GM15510 (cell line): ENCODE results near the gene PCED1A.

ENCODE experiments used
- POLR2A ChIP-seq: IDR thresholded peaks from 3 replicates; pipeline ENCODE4 v1.6.1; 2011; ENCODE audit warnings: borderline replicate concordance; ENCODE audit not compliant: insufficient read length; ENCODE audit errors: extremely low read depth

Gene PCED1A

DNA sequence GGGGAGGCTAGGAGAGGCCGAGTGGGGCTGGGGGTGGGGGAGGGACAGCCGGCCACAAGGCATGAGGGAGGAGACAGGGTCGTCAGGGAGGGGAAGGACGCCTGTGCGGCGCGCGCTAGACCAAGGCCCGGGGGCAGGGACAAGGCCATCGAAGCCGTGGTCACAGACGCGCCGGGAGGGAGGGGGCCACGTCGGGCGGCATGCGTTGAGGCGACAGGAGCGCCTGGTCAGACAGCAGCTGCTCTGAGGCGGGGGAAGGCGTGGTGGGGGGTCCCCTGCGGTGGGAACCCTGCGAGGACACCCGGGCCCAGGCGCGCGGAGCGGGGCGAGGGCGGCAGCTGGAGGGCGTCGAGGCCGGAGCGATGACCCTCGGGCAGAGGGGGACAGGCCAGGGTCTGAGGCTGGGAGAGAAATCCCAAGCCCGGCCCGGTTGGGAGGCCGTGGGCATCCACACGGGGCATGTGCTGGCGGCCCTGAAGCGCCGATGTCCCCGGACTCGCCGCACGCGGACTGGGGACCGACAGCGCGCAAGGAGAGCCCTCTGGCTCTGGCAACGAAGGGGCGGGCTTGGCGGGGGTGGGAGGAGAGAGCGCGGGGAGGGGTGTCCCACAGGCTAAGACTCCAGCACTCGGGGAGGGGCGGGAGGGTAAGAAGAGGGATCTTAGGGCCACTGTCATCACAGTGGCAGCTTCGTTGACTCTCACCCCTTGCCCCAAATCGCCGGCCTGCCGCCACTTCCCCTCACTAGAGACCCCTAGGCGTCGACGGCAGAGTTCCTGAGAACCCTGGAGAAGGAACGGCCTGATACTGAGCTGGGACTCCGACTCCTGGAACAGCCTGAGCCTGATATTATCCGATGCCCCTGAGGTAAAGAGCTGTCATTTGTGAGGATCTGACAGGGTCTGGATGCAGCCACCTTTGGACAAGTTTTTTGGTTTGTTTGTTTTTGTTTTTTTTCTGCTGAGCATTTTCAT, 19.3 kb downstream of the PCED1A start:
- no peak for TF ChIP-seq POLR2A

- no peak for TF ChIP-seq POLR2A
Observed at GRCh38 chr20:2820084-2820895, 20.2 kb downstream of the PCED1A start.

- TF ChIP-seq POLR2A = no peak
Observed at GRCh38 chr20:2817891-2818595, 22.4 kb downstream of the PCED1A start.

GRCh38 chr20:2817341-2817726, 23.1 kb downstream of the PCED1A start:
- no peak for TF ChIP-seq POLR2A

GRCh38 chr20:2816583-2817340, 23.7 kb downstream of the PCED1A start:
- TF ChIP-seq POLR2A = no peak

DNA sequence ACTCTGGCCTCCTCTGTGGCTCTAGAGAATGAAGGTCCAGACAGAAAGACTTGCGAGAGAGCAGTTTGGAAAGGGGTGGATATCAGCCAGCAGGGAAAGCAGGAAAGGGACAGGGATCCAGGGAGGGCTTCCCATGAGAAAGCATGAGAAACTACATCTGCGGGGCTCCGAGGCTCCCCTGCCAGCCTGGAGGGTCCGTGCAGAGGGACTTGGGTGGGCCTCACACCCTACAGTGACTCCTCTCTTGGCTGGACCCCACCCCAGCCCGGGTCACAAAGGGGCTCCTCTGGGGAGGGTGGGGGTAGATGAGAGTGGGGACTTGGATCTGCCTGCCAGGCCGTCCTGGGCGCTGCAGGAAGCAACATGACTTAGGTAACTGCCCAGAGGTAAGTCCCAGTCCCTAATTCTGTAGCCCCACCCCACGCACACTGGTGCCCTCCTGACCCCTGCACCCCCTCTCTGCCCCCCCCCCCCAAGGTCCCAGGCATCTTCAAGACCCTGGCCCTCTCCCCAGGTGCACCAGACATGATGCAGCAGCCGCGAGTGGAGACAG, 24.3 kb downstream of the PCED1A start, which contains the start of gene TMEM239:
TSS of gene TMEM239 (plus strand) at position 335 of the 553 bp plus-strand sequence. CDS start at position 526, 191 bp downstream.
- TF ChIP-seq POLR2A = no peak

DNA sequence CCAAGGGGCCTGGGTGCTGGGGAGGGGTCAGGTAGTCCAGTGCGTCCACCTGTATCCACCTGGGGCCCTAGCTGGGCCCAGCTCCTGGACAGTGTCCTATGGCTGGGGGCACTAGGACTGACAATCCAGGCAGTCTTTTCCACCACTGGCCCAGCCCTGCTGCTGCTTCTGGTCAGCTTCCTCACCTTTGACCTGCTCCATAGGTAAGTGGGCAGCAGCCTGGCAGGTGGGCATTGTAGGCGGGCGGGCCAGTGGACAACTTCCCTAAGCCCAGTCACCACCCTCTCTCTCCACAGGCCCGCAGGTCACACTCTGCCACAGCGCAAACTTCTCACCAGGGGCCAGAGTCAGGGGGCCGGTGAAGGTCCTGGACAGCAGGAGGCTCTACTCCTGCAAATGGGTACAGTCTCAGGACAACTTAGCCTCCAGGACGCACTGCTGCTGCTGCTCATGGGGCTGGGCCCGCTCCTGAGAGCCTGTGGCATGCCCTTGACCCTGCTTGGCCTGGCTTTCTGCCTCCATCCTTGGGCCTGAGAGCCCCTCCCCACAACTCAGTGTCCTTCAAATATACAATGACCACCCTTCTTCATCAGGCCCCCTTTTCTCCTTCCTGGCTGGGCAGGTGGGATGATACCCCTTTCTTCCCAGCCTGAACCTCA, 25.1 kb downstream of the PCED1A start:
- TF ChIP-seq POLR2A = no peak

GRCh38 chr20:2814587-2815051, 25.8 kb downstream of the PCED1A start, which contains the start of gene C20orf141:
C20orf141 (plus strand) TSS chr20:2814987; CDS start chr20:2815185, 198 bp downstream.
- no peak for TF ChIP-seq POLR2A

GRCh38 chr20:2814076-2814475, 26.4 kb downstream of the PCED1A start:
- no peak for TF ChIP-seq POLR2A

GRCh38 chr20:2812189-2812588, 28.3 kb downstream of the PCED1A start:
- TF ChIP-seq POLR2A = no peak

- no peak for TF ChIP-seq POLR2A
Observed at GRCh38 chr20:2809690-2810089, 30.8 kb downstream of the PCED1A start.

DNA sequence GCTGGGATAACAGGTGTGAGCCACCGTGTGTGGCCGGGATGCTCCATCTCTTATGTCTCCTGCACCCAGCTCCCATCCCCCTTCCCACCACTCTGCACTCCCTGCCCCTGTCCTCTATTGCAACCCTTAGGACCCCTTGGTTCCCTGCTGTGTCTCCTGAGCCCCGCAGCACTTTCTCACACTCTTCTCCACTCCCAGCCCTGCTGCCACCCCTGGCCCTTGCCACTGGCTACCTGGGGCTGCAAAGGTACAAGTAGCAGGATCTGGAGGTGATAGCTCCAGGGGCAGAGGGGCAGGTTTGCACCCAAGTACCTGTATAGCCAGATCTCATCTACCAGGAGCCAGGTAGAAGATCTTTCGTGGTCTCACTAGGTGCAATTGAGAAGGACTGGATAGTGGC, 33.4 kb downstream of the PCED1A start:
- TF ChIP-seq POLR2A = no peak

- no peak for TF ChIP-seq POLR2A
Observed at GRCh38 chr20:2806351-2806701, 34.1 kb downstream of the PCED1A start.
